ENCODE results near the gene FCGBP.

The FCGBP gene

DNA sequence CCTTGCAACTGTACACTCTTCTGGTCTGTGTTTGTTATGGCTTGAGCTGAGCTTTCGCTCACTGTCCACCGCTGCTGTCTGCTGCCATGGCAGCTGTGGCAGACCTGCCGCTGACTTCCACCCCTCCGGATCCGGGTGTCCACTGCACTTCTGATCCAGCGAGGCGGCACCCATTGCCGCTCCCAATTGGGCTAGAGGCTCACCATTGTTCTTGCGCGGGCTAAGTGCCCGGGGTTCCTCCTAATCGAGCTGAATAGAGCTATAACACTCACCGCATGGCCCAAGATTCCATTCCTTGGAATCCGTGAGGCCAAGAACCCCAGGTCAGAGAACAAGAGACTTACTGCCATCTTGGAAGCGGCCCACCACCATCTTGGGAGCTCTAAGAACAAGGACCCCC lies 34.4 kb upstream of the FCGBP start:
- TF ChIP-seq, protein P1, sequence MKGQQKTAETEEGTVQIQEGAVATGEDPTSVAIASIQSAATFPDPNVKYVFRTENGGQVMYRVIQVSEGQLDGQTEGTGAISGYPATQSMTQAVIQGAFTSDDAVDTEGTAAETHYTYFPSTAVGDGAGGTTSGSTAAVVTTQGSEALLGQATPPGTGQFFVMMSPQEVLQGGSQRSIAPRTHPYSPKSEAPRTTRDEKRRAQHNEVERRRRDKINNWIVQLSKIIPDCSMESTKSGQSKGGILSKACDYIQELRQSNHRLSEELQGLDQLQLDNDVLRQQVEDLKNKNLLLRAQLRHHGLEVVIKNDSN (IDR thresholded peaks at IDR 0.05), result no peak
- TF ChIP-seq FOXM1 (IDR thresholded peaks at IDR 0.05; ENCODE audit: borderline replicate concordance, low read depth), result no peak
- TF ChIP-seq, protein P2, sequence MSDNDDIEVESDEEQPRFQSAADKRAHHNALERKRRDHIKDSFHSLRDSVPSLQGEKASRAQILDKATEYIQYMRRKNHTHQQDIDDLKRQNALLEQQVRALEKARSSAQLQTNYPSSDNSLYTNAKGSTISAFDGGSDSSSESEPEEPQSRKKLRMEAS (IDR thresholded peaks at IDR 0.05), result no peak
- no peak for TF ChIP-seq EP300 (IDR thresholded peaks at IDR 0.05; ENCODE audit: borderline replicate concordance)
- no peak for TF ChIP-seq TAF1 (IDR thresholded peaks at IDR 0.05; ENCODE audit: low read depth)
- TF ChIP-seq, protein P3, sequence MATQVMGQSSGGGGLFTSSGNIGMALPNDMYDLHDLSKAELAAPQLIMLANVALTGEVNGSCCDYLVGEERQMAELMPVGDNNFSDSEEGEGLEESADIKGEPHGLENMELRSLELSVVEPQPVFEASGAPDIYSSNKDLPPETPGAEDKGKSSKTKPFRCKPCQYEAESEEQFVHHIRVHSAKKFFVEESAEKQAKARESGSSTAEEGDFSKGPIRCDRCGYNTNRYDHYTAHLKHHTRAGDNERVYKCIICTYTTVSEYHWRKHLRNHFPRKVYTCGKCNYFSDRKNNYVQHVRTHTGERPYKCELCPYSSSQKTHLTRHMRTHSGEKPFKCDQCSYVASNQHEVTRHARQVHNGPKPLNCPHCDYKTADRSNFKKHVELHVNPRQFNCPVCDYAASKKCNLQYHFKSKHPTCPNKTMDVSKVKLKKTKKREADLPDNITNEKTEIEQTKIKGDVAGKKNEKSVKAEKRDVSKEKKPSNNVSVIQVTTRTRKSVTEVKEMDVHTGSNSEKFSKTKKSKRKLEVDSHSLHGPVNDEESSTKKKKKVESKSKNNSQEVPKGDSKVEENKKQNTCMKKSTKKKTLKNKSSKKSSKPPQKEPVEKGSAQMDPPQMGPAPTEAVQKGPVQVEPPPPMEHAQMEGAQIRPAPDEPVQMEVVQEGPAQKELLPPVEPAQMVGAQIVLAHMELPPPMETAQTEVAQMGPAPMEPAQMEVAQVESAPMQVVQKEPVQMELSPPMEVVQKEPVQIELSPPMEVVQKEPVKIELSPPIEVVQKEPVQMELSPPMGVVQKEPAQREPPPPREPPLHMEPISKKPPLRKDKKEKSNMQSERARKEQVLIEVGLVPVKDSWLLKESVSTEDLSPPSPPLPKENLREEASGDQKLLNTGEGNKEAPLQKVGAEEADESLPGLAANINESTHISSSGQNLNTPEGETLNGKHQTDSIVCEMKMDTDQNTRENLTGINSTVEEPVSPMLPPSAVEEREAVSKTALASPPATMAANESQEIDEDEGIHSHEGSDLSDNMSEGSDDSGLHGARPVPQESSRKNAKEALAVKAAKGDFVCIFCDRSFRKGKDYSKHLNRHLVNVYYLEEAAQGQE (IDR thresholded peaks at IDR 0.05; ENCODE audit: low read depth), result no peak
- no peak for TF ChIP-seq EGR1 (IDR thresholded peaks at IDR 0.05)
- no peak for TF ChIP-seq CREB1 (IDR thresholded peaks at IDR 0.05; ENCODE audit: low read depth)
- TF ChIP-seq ZBTB7A (IDR thresholded peaks at IDR 0.05; ENCODE audit: low read depth), result no peak
- no peak for TF ChIP-seq TEAD4 (IDR thresholded peaks at IDR 0.05)
- TF ChIP-seq TCF12 (IDR thresholded peaks at IDR 0.05; ENCODE audit: low read depth), result no peak
- TF ChIP-seq NFIC (IDR thresholded peaks at IDR 0.05), result no peak
- no peak for TF ChIP-seq YY1 (IDR thresholded peaks at IDR 0.05; ENCODE audit: low read depth)
- no peak for TF ChIP-seq RAD21 (IDR thresholded peaks at IDR 0.05; ENCODE audit: low read depth)

DNA sequence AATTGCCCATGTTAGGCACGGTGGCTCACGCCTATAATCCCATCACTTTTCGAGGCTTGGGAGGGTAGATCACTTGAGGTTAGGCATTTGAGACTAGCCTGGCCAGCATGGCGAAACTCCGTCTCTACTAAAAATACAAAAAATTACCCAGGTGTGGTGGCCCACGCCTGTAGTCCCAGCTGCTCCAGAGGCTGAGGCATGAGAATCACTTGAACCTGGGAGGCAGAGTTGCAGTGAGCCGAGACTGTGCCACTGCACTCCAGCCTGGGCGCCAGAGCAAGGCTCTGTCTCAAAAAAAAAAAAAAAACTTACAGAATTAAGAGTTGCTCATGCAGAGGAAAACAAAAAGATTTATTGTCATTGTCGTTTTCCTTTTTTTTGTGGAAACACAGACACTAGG lies 33.1 kb upstream of the FCGBP start:
- TF ChIP-seq RAD21 (IDR thresholded peaks at IDR 0.05; ENCODE audit: low read depth) (no peak), EGR1 (IDR thresholded peaks at IDR 0.05) (no peak), FOXM1 (IDR thresholded peaks at IDR 0.05; ENCODE audit: borderline replicate concordance, low read depth) (no peak)
- TF ChIP-seq, protein P1 (IDR thresholded peaks at IDR 0.05), result no peak
- TF ChIP-seq, protein P2 (IDR thresholded peaks at IDR 0.05), result no peak

DNA sequence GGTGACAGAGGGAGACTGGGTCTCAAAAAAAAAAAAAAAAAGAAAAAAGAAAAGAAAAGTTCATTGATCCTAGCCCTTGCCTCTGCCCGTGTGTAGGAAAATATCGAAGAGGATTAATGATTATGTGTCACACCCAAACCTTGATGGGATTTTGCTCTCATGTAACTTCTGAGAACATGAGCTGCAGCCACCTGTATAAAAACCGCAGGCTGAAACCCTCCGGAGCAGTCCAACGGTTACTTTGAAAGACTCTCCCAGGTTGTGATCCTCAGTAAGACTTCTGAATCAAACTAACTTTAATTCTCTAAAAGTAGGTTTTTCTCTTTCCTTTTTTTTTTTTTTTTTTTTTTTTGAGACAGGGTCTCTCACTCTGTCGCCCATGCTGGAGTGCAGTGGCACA lies 32.2 kb upstream of the FCGBP start:
- TF ChIP-seq FOXM1 (IDR thresholded peaks at IDR 0.05; ENCODE audit: borderline replicate concordance, low read depth) (no peak), CREB1 (IDR thresholded peaks at IDR 0.05; ENCODE audit: low read depth) (no peak), CEBPB (IDR thresholded peaks at IDR 0.05) (no peak), TEAD4 (IDR thresholded peaks at IDR 0.05) (no peak), NFIC (IDR thresholded peaks at IDR 0.05) (no peak)
- TF ChIP-seq, protein P2 (IDR thresholded peaks at IDR 0.05), result no peak
- TF ChIP-seq, protein P1 (IDR thresholded peaks at IDR 0.05), result no peak
- TF ChIP-seq, protein P3 (IDR thresholded peaks at IDR 0.05; ENCODE audit: low read depth), result no peak

DNA sequence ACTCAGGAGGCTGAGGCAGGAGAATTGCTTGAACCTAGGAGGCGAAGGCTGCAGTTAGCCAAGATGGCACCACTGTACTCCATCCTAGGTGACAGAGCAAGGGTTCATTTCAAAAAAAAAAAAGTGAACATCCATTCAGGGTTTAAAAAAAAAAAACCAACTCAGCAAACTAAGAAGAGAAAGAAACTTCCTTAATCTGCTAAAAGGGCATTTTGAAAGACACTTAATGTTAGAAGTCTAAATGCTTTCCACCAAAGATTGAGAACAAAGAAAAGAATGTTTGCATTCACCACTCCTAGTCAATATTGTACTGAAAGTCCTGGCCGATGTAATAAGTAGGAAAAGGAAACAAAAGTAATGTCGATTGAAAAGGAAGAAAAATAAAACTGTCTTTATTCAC lies 29.5 kb upstream of the FCGBP start:
- TF ChIP-seq, protein P1 (IDR thresholded peaks at IDR 0.05), result no peak
- TF ChIP-seq CEBPB (IDR thresholded peaks at IDR 0.05) (no peak), CREB1 (IDR thresholded peaks at IDR 0.05; ENCODE audit: low read depth) (no peak), FOXM1 (IDR thresholded peaks at IDR 0.05; ENCODE audit: borderline replicate concordance, low read depth) (no peak), RAD21 (IDR thresholded peaks at IDR 0.05; ENCODE audit: low read depth) (no peak), TAF1 (IDR thresholded peaks at IDR 0.05; ENCODE audit: low read depth) (no peak), TCF12 (IDR thresholded peaks at IDR 0.05; ENCODE audit: low read depth) (no peak), ZBTB7A (IDR thresholded peaks at IDR 0.05; ENCODE audit: low read depth) (no peak), EGR1 (IDR thresholded peaks at IDR 0.05) (no peak), EP300 (IDR thresholded peaks at IDR 0.05; ENCODE audit: borderline replicate concordance) (no peak), YY1 (IDR thresholded peaks at IDR 0.05; ENCODE audit: low read depth) (no peak), TEAD4 (IDR thresholded peaks at IDR 0.05) (no peak), NFIC (IDR thresholded peaks at IDR 0.05) (no peak)
- TF ChIP-seq, protein P3 (IDR thresholded peaks at IDR 0.05; ENCODE audit: low read depth), result no peak
- TF ChIP-seq, protein P2 (IDR thresholded peaks at IDR 0.05), result no peak

All from Ishikawa (cell line).